Peyer's patch (tissue), 4 donors: ENCODE data around the gene ATP5PD.

Experiments
- CTCF ChIP-seq, 6 experiments: fragments of 450-650 bp in 4 of 6; fragments of 200-600 bp in 2 of 6; sonication (generic) in 1 of 6; IDR thresholded peaks; one replicate each; pipeline ENCODE4 v1.5.1; 2017 to 2019; ENCODE audit warnings: antibody characterized with exemption in 6 of 6, mild to moderate bottlenecking in 3 of 6, moderate library complexity in 1 of 6
- POLR2A ChIP-seq, 2 donors: fragments of 450-650 bp; IDR thresholded peaks; one replicate each; pipeline ENCODE4 v1.5.1; 2017; ENCODE audit warnings: antibody characterized with exemption in 2 of 2, mild to moderate bottlenecking in 2 of 2, moderate library complexity in 2 of 2

- TF ChIP-seq CTCF (IDR thresholded peaks at IDR 0.05) (peak in 4 of 6 experiments; percentile 32 to 61 (median 54)), POLR2A (IDR thresholded peaks at IDR 0.05) (no peak)
Observed at GRCh38 chr17:75059369-75060345, 12.9 kb upstream of the ATP5PD start.
